Ishikawa (cell line): ENCODE results near the gene TNS1.

ENCODE experiments used
- CEBPB ChIP-seq: IDR thresholded peaks from 2 replicates; pipeline ENCODE4 v1.6.1; 2012
- CREB1 ChIP-seq: IDR thresholded peaks from 2 replicates; pipeline ENCODE4 v1.6.1; 2012; ENCODE audit warnings: low read depth
- EGR1 ChIP-seq: IDR thresholded peaks from 2 replicates; pipeline ENCODE4 v1.6.1; 2012
- EP300 ChIP-seq: IDR thresholded peaks from 2 replicates; pipeline ENCODE4 v1.6.1; 2012; ENCODE audit warnings: borderline replicate concordance
- FOXM1 ChIP-seq: IDR thresholded peaks from 2 replicates; pipeline ENCODE4 v1.6.1; 2012; ENCODE audit warnings: low read depth, borderline replicate concordance
- MAX ChIP-seq: IDR thresholded peaks from 2 replicates; pipeline ENCODE4 v1.6.1; 2012
- NFIC ChIP-seq: IDR thresholded peaks from 2 replicates; pipeline ENCODE4 v1.6.1; 2012
- RAD21 ChIP-seq: IDR thresholded peaks from 2 replicates; pipeline ENCODE4 v1.6.1; 2012; ENCODE audit warnings: low read depth
- REST ChIP-seq: IDR thresholded peaks from 2 replicates; pipeline ENCODE4 v1.6.1; 2012; ENCODE audit warnings: low read depth, mild to moderate bottlenecking
- TAF1 ChIP-seq: IDR thresholded peaks from 2 replicates; pipeline ENCODE4 v1.6.1; 2012; ENCODE audit warnings: low read depth, mild to moderate bottlenecking
- TCF12 ChIP-seq: IDR thresholded peaks from 2 replicates; pipeline ENCODE4 v1.6.1; 2012; ENCODE audit warnings: low read depth
- TEAD4 ChIP-seq: IDR thresholded peaks from 2 replicates; pipeline ENCODE4 v1.6.1; 2012
- USF1 ChIP-seq: IDR thresholded peaks from 2 replicates; pipeline ENCODE4 v1.6.1; 2012
- YY1 ChIP-seq: IDR thresholded peaks from 2 replicates; pipeline ENCODE4 v1.6.1; 2012; ENCODE audit warnings: low read depth
- ZBTB7A ChIP-seq: IDR thresholded peaks from 2 replicates; pipeline ENCODE4 v1.6.1; 2012; ENCODE audit warnings: low read depth

TNS1 gene

GRCh38 chr2:217932803-217933616 lies 69.8 kb downstream of the TNS1 start:
- no peak for TF ChIP-seq TAF1
- no peak for TF ChIP-seq TCF12
- TF ChIP-seq ZBTB7A = no peak
- no peak for TF ChIP-seq FOXM1
- TF ChIP-seq EP300 = no peak
- no peak for TF ChIP-seq MAX
- TF ChIP-seq EGR1 = no peak
- TF ChIP-seq REST = no peak
- TF ChIP-seq CEBPB = no peak
- no peak for TF ChIP-seq USF1
- no peak for TF ChIP-seq CREB1
- TF ChIP-seq TEAD4 = no peak

GRCh38 chr2:217931846-217932560 lies 70.8 kb downstream of the TNS1 start:
- TF ChIP-seq EP300 (no peak), CREB1 (no peak), CEBPB (no peak), NFIC (no peak), FOXM1 (no peak), ZBTB7A (no peak), MAX (no peak), REST (no peak), USF1 (no peak), TCF12 (no peak), TEAD4 (no peak), YY1 (no peak), RAD21 (no peak), EGR1 (no peak), TAF1 (no peak)

- no peak for TF ChIP-seq CREB1
- no peak for TF ChIP-seq ZBTB7A
- TF ChIP-seq NFIC = no peak
- no peak for TF ChIP-seq EP300
- TF ChIP-seq TAF1 = no peak
Measured at GRCh38 chr2:217930761-217931563, 71.8 kb downstream of the TNS1 start.

- TF ChIP-seq EP300 = no peak
- TF ChIP-seq USF1 = no peak
- no peak for TF ChIP-seq EGR1
- no peak for TF ChIP-seq REST
- TF ChIP-seq FOXM1 = no peak
Measured at GRCh38 chr2:217929757-217930707, 72.8 kb downstream of the TNS1 start.
